AG04449 (cell line): ENCODE results near the gene TCF20.

ENCODE experiments used
- CTCF ChIA-PET: fragments of 350-600 bp; formaldehyde crosslinking; extraction: SDS; loops from one replicate; lab custom pipeline; 2021; ENCODE audit warnings: antibody characterized with exemption; lab: Yijun Ruan, JAX
- POLR2A ChIA-PET: fragments of 400-600, 350-600 bp; formaldehyde crosslinking; extraction: SDS; loops from one replicate; lab custom pipeline; 2020; ENCODE audit warnings: antibody characterized with exemption, inconsistent platforms; lab: Yijun Ruan, JAX
- DNase-seq: peaks from one replicate; pipeline ENCODE4 v3.0.0-alpha.2; 2010; ENCODE audit warnings: low read depth, low spot score
- H3K4me3 ChIP-seq: 2 replicates; pipeline ENCODE4 v1.5.1; 2011; ENCODE audit warnings: low read depth, mild to moderate bottlenecking, control low read depth, low read length
- CTCF ChIP-seq: IDR thresholded peaks from one replicate; pipeline ENCODE4 v1.5.1; 2011; ENCODE audit warnings: mild to moderate bottlenecking, moderate library complexity, low read length, control low read depth, inconsistent platforms; ENCODE audit not compliant: insufficient read depth; ENCODE audit errors: missing control alignments

The TCF20 gene

GRCh38 chr22:42296883-42297282 is 26.4 kb upstream of the TCF20 start:
- H3K4me3 ChIP-seq: no peak overlapping the region
- no peak for DNase-seq
- ChIA-PET POLR2A (no interaction called here), CTCF (interaction anchor here (0.6 kb wide), 1 partner anchor 118 kb away, joined by 3 read pairs; no protein-coding TSS in a partner anchor)
- TF ChIP-seq CTCF: no peak

GRCh38 chr22:42296381-42296853 is 26.0 kb upstream of the TCF20 start:
- POLR2A ChIA-PET: no interaction called here
- no peak overlapping the region for H3K4me3 ChIP-seq
- DNase-seq: no peak
- no peak for TF ChIP-seq CTCF
- CTCF ChIA-PET: interaction anchor here (1.4 kb wide), 1 partner anchor 20 kb away, joined by 3 read pairs; no protein-coding TSS in a partner anchor

GRCh38 chr22:42294034-42294985 is 23.9 kb upstream of the TCF20 start:
- DNase-seq: no peak
- ChIA-PET POLR2A (no interaction called here), CTCF (no interaction called here)
- no peak for TF ChIP-seq CTCF
- H3K4me3 ChIP-seq: no peak overlapping the region

GRCh38 chr22:42292732-42293520 is 22.5 kb upstream of the TCF20 start:
- CTCF ChIA-PET: no interaction called here
- POLR2A ChIA-PET: no interaction called here
- TF ChIP-seq CTCF: no peak
- no peak for DNase-seq
- no peak overlapping the region for H3K4me3 ChIP-seq

GRCh38 chr22:42291287-42291686 is 20.8 kb upstream of the TCF20 start:
- no peak for TF ChIP-seq CTCF
- ChIA-PET POLR2A (no interaction called here), CTCF (no interaction called here)
- no peak overlapping the region for H3K4me3 ChIP-seq
- no peak for DNase-seq
